ENCODE measurements around the gene MAGI2.

DNA sequence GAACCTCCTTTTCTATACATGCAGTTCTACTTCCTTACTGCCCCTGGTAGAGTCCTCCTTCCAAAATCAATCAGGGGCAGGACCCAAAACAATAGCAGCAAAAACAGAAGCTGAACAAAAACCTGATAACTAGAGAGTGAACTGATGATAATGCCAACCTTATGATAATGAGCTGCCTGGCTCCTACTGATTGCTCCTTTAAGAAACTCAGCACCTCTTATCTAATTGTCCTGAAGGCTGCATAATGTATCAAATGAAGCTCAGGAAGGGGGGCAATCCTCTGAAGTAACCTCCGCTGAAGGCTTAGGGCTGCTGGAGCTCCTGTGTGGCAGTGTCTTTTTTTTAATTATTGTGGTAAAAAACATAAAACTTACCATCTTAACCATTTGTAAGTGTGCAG lies 1397.9 kb downstream of the MAGI2 start:
- TF ChIP-seq, protein P1, sequence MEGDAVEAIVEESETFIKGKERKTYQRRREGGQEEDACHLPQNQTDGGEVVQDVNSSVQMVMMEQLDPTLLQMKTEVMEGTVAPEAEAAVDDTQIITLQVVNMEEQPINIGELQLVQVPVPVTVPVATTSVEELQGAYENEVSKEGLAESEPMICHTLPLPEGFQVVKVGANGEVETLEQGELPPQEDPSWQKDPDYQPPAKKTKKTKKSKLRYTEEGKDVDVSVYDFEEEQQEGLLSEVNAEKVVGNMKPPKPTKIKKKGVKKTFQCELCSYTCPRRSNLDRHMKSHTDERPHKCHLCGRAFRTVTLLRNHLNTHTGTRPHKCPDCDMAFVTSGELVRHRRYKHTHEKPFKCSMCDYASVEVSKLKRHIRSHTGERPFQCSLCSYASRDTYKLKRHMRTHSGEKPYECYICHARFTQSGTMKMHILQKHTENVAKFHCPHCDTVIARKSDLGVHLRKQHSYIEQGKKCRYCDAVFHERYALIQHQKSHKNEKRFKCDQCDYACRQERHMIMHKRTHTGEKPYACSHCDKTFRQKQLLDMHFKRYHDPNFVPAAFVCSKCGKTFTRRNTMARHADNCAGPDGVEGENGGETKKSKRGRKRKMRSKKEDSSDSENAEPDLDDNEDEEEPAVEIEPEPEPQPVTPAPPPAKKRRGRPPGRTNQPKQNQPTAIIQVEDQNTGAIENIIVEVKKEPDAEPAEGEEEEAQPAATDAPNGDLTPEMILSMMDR (conservative IDR thresholded peaks at IDR 0.05; ENCODE audit: low read depth, low read length) = no peak
- TF ChIP-seq EZH2 (IDR thresholded peaks at IDR 0.05; ENCODE audit: borderline replicate concordance, low read depth, low read length, poor library complexity, severe bottlenecking) = no peak

All from A673 (cell line).